RPMI7951 (cell line): ENCODE results near the gene CFLAR. TPM values are rescaled to one million over a fixed set of nuclear protein-coding genes. Genes with fewer than 3 reads are reported as not detected.
"Not testable (repeated sequence)": the region's sequence is repeated elsewhere in the genome, so short reads cannot be mapped to it uniquely, and the experiment has no call there.

Experiments
- DNase-seq: peaks from one replicate; pipeline ENCODE4 v3.0.0-alpha.2; 2012; ENCODE audit warnings: low read depth
- total RNA-seq: library from RNA; depleted of rRNA; stranded (reverse); fragments of >200 nt; shearing (Covaris generic); gene quantifications from 2 replicates; pipeline ENCODE4 v1.2.3, GENCODE V29; 2014; rRNA removed

CFLAR gene
- 45.3 and 46.5 TPM in 2 replicates for total RNA-seq

DNA sequence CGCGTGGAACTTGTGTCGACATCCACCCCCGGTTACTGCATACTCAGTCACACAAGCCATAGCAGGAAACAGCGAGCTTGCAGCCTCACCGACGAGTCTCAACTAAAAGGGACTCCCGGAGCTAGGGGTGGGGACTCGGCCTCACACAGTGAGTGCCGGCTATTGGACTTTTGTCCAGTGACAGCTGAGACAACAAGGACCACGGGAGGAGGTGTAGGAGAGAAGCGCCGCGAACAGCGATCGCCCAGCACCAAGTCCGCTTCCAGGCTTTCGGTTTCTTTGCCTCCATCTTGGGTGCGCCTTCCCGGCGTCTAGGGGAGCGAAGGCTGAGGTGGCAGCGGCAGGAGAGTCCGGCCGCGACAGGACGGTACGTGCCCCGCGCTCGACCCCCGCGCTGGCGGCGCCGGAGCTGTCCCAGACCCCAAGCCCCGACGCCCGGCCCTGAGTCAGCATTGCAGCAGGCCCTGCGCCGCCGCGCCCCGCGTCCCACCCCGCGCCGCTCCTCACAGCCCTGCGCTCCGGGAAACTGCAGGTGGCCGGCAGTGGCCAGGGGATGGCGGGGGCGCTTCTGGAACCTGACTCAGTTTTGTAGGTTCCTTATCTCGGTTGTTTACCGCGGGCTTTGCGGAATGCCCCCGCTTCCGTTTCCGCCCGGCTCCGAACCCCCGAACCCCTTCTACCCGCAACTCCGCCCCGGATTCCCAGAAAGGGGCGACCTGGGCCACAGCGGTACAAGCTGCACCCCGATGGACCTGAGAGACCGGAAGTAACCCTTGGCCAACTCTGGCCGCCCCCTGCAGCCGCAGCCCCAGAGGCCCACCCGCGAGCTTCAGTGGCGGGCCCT is at the start of gene CFLAR:
Gene CFLAR, plus strand, starts transcription at position 50 of the 844 bp plus-strand sequence. CDS start 13,702 bp downstream, outside the sequence.
- DNase-seq = peak; percentile 83

GRCh38 chr2:201070948-201071478 is 45.0 kb upstream of the CFLAR start:
- peak; percentile 58 for DNase-seq

DNA sequence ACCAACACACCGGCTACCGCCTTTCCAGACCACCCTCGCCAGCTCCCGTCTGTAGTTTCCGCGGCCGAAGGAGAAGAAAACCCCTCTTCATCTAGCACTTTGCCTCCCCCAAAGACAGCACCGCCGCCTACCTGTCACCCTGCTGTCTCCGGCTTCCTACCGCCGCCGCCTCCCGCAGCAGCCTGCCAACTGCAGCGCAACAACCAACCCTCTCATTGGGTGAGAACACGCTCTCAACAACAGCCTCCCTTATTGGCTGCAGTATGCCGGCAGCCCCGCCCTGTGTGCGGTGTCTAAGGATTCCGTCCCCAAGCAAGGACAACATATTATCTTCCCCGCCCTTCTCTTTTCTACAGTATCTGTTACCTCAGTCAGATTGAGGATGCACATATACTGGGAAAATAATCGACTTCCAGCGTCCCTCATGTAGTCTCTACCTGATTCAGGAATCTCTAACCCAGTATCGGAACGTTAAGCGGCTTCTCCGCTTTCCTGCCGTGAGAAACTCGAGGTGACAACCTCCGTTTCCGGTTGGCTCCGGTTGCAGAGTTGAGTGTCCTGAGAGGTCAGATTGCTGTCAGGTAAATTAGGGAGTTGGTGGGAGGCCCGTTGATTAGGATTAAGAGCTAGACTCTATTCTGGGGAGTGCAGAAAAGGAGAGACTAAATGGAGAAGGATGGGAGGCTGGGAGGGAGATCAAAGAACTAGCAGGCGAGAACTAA is 44.3 kb upstream of the CFLAR start, which contains the start of the genes HYCC2 and NDUFB3:
Gene HYCC2, minus strand, starts transcription at position 193 of the 722 bp plus-strand sequence. CDS start 47,662 bp downstream, outside the sequence.
Gene NDUFB3, plus strand, starts transcription at position 523 of the 722 bp plus-strand sequence. CDS start 6,882 bp downstream, outside the sequence.
- DNase-seq = peak; percentile 92

DNA sequence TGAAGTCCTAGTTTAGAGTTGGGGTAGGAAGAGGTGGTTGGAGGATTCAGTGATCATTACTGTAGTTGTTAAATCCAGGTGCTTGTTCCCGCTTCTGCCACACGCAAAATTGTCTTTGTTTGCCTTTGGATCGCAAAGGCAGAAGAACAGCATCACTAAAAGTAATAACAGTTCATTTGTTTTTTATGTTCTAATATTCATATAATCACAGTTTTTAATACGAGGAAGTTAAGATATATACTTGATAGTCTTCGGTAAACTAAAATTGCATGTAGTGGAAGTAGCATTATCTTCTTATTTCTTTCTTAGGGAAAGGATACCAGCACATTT is 43.8 kb upstream of the CFLAR start:
- no peak for DNase-seq

GRCh38 chr2:201073071-201073470 is 42.9 kb upstream of the CFLAR start:
- no peak for DNase-seq

DNA sequence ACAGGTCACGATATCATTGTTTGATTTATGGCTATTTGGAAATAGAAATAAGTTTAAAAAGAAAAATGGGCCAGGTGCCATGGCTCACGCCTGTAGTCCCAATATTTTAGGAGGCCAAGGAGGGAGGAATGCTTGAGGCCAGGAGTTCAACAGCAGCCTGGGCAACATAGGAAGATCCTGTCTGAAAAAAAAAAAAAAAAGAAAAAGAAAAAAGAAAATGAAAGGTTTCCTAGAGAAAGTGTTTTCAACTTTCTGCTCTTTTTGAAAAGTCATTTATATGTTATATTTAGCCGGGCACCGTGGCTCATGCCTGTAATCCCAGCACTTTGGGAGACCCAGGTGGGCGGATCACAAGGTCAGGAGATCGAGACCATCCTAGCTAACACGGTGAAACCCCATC is 41.0 kb upstream of the CFLAR start:
- no peak for DNase-seq

DNA sequence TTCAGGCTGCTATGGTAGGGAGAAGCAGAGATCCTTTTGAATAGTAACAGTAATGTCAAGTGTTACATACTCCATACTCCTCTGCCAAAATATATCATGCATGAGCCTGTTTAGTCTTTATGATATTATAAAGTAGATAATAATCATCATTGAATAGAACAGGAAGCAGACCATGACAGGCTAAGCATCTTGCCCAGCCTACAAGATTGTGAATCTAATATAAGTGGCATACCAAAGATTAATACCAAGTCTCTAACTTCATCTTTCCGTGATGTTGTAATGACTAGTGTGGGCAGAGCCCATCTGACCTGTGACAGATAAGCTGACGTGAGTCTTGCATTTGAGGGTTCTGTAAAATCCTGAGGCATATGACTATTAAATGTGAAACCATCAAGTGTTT is 31.1 kb upstream of the CFLAR start:
- DNase-seq = no peak

DNA sequence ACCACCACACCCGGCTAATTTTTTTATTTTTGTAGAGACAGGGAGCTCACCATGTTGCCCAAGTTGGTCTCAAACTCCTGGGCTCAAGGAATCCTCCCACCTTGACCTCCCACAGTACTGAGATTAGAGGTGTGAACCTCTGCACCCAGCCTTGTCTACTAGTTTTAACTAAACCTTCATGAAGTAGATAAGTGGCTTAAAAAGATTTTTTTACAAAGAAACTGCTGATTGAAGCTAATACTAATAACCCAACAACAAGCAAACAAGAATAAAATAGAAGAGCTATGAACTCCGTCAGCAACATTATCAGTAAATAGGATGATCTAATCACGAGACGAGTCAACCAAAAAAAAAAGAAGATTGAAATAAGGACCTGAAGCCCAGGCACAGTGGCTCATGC is 25.4 kb upstream of the CFLAR start:
- no peak for DNase-seq

DNA sequence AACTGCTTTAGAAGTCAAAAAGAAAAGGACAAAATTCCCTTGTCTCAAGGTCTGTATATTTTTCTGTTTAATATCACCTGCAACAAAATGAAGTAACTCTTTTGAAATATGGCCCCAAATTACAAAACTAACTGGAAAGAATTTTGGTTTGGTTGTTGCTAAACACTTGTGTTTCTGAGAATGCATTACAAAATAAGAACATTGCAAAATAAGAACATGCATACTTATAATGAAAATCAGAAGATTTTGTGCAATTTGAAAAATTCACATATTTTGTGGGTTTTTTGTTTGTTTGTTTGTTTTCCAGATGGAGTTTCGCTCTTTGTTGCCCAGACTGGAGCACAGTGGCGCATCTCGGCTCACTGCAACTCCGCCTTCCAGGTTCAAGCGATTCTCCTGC is 22.4 kb upstream of the CFLAR start:
- DNase-seq = no peak

DNA sequence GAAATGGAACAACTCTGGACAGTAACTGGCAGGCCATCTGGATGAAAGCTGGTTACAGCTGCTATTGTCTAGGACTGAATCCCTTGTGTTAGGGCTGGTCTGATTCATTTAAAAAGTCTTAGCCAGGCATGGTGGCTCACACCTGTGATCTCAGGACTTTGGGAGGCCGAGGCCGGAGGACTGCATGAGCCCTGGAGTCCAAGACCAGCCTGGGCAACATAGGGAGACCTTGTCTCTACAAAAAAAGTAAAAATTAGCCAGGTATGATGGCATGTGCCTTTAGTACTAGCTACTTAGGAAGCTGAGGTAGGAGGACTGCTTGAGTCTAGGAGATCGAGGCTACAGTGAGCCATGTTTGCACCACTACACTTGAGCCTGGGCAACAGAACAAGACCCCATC is 15.5 kb upstream of the CFLAR start:
- no peak for DNase-seq

DNA sequence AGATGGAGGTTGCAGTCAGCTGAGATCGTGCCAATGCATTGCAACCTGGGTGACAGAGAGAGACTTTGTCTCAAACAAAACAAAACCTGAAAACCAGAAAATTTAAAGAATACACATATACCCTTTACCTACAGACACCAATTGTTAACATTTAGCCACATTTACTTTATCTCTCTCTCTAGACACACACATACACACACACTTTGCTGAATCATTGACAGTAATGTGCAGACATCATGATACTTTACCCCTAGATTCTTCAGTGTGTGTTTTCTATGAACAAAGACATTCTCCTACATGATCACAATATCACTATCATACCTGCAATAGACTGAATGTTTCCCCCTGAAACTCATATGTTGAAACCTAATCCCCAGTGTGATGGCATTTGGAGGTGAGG is 10.2 kb upstream of the CFLAR start:
- DNase-seq = no peak

DNA sequence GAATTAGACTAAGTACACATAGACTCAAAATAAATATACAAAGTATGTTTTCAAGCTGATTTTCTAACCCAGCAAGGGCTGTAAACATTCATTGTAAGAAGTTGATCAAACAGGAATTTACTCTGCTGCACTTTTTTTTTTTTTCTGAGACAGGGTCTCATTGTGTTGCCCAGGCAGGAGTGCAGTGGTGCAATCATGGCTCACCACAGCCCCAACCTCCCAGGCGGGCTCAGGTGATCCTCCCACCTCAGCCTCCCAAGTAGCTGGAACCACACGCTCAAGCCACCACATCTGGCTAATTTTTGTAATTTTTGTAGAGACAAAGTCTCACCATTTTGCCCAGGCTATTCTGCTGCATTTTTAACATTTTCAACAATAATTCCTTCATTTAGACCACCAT is 8.3 kb upstream of the CFLAR start:
- DNase-seq = no peak

- DNase-seq = no peak
Measured at GRCh38 chr2:201108341-201108740, 7.6 kb upstream of the CFLAR start.

- no peak for DNase-seq
Measured at GRCh38 chr2:201109186-201109585, 6.8 kb upstream of the CFLAR start.

DNA sequence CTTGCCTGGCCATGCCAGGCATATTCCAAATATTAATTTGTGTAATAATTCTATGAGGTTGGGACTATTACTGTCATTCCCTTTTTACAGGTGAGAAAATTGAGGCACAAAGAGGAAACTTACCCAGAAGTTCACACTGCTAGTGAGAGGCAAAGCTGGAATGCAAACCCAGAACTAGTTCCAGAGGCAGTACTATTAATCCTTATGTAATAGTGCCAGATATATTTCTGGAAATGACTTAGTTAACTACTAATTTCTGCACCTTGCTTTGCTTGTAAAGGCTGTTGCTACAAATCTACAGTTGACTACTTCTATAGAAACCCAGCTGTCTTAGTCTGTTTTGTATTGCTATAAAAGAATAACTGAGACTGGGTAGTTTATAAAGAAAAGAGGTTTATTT is 5.3 kb upstream of the CFLAR start:
- no peak for DNase-seq

GRCh38 chr2:201111096-201111495 is 4.9 kb upstream of the CFLAR start:
- DNase-seq = no peak

DNA sequence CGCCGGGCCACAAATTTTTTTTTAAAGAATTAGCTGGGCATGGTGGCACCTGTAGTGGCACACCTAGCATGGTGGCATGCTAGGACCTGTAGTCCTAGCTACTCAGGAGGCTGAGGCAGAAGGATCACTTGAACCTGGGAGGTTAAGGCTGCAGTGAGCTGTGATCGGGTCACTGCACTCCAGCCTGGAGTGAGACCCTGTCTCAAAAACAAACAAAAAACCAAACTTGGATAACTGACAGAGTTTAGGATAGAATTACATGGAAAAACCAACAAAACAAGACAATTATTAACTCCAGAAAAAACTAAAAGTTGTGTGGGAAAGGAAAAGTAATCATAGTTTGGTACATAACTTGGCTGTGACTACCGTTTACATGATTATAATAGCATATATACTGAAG is 1.6 kb upstream of the CFLAR start:
- no peak for DNase-seq

- peak; percentile 25 for DNase-seq
Measured at GRCh38 chr2:201114846-201115245, 1.1 kb upstream of the CFLAR start.

GRCh38 chr2:201116959-201117734 is 1.2 kb downstream of the CFLAR start:
- peak; percentile 88 for DNase-seq

DNA sequence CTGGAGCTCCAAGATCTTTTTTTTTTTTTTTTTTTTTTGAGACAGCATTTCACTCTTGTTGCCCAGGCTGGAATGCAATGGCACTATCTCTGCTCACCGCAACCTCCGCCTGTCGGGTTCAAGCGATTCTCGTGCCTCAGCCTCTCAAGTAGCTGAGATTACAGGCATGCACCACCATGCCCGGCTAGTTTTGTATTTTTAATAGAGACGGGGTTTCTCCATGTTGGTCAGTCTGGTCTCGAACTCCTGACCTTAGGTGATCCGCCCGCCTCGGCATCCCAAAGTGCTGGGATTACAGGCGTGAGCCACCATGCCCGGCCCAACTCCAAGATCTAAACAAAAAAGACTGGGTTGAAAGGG is 1.8 kb downstream of the CFLAR start:
- not testable (repeated sequence) for DNase-seq

DNA sequence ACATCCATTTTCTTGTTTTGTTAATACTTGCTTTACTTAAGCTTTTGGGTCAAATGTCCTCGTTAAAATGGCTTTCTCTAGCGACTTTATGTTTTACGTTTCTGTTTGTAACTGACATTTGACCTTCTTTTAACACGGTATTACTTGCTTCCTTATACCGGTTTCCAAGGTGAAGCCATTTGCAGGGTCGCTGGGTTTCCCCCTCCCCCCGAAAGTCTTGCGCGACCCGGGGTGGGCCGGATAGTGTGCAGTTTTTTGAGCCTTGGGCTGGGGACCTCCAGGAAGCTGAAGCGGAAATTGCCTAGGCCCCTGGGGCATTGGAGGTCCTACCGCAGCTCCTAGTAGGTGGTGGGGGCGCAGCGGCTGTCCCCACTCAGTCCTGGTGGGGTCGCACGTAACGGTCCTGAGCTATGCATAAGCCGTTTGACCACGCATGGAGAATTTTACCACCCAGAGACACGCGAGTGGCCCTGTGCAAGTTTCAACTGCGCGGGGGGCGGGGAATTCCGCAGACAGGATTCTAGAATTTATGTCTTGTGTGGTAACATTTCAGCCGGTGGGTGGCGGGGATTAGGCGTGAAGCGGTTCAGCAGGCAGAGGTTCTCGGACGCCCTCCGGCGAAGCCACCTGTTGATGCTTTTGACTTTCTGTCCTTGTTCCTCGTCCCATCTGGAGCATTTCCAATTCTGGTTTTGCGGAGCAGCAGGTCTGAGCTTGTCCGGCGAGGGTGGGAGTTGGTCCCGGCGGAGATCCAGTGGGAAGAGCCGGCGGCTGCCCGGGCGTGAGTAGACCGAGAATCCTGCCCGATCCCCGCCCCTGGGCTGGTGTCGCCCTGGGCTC is 2.4 kb downstream of the CFLAR start:
- DNase-seq = peak; percentile 92
